CD14-positive monocyte (primary cell): Measurements from ENCODE around the gene C1QTNF3. TPM values are rescaled to one million over a fixed set of nuclear protein-coding genes. Genes with fewer than 3 reads are reported as not detected.

Experiments
- DNase-seq, 3 donors: peaks; one replicate each; pipeline ENCODE4 v3.0.0-alpha.2; 2011 to 2022
- H2AFZ ChIP-seq: 2 replicates; pipeline ENCODE4 v1.6.0; 2012; ENCODE audit warnings: mild to moderate bottlenecking, low read depth, low read length, inconsistent platforms; ENCODE audit not compliant: insufficient read depth, poor library complexity, severe bottlenecking
- H3K27ac ChIP-seq, 2 donors: 1 replicate in 1 of 2; 2 replicates in 1 of 2; pipeline ENCODE4 v1.5.1; 2012 to 2013; ENCODE audit warnings: low read length in 2 of 2, control low read depth in 1 of 2, inconsistent platforms in 1 of 2, low read depth in 1 of 2, mild to moderate bottlenecking in 1 of 2
- H3K27me3 ChIP-seq, 2 donors: one replicate each; pipeline versions ENCODE4 v1.6.0 to v1.6.1; 2011 to 2013; ENCODE audit warnings: low read length in 2 of 2; ENCODE audit not compliant: control insufficient read depth in 2 of 2, insufficient read depth in 2 of 2
- H3K36me3 ChIP-seq, 2 donors: replicated peaks in 1 of 2; 1 replicate in 1 of 2; 2 replicates in 1 of 2; pipeline versions ENCODE4 v1.5.1 to v1.6.1; 2012 to 2013; ENCODE audit warnings: low read length in 2 of 2, control low read depth in 1 of 2, inconsistent platforms in 1 of 2, mild to moderate bottlenecking in 1 of 2; ENCODE audit not compliant: insufficient read depth in 2 of 2, control insufficient read depth in 1 of 2
- H3K4me1 ChIP-seq, 2 donors: 1 replicate in 1 of 2; 2 replicates in 1 of 2; pipeline versions ENCODE4 v1.5.1 to v1.6.1; 2012 to 2013; ENCODE audit warnings: low read length in 2 of 2, control low read depth in 1 of 2, inconsistent platforms in 1 of 2, mild to moderate bottlenecking in 1 of 2, moderate library complexity in 1 of 2; ENCODE audit not compliant: insufficient read depth in 2 of 2, control insufficient read depth in 1 of 2
- H3K4me2 ChIP-seq: replicated peaks from 2 replicates; pipeline ENCODE3; 2012; ENCODE audit warnings: low read length, moderate library complexity, mild to moderate bottlenecking; ENCODE audit not compliant: poor library complexity, severe bottlenecking; ENCODE audit errors: extremely low read depth
- H3K4me3 ChIP-seq, 3 experiments: fragments of 200-600 bp in 1 of 3; sonication (generic) in 1 of 3; replicated peaks in 1 of 3; 1 replicate in 2 of 3; 2 replicates in 1 of 3; pipeline ENCODE4 v1.5.1; 2011 to 2013; ENCODE audit warnings: low read length in 3 of 3, mild to moderate bottlenecking in 3 of 3, control low read depth in 2 of 3, low read depth in 2 of 3, inconsistent platforms in 1 of 3, moderate library complexity in 1 of 3
- H3K79me2 ChIP-seq: 2 replicates; pipeline ENCODE4 v1.6.0; 2012; ENCODE audit warnings: mild to moderate bottlenecking, control low read depth, inconsistent platforms, low read length, moderate library complexity; ENCODE audit not compliant: insufficient read depth
- H3K9ac ChIP-seq: 2 replicates; pipeline ENCODE4 v1.6.0; 2017; ENCODE audit warnings: low read length, mild to moderate bottlenecking; ENCODE audit not compliant: insufficient read depth, poor library complexity, severe bottlenecking
- H3K9me3 ChIP-seq, 2 donors: replicated peaks in 1 of 2; 1 replicate in 1 of 2; 2 replicates in 1 of 2; pipeline versions ENCODE4 v1.5.1 to v1.6.1; 2012 to 2013; ENCODE audit warnings: low read length in 2 of 2, control low read depth in 1 of 2; ENCODE audit not compliant: control insufficient read depth in 1 of 2, insufficient read depth in 1 of 2
- H4K20me1 ChIP-seq: 2 replicates; pipeline ENCODE4 v1.6.0; 2012; ENCODE audit warnings: mild to moderate bottlenecking, low read length, control low read depth, moderate library complexity; ENCODE audit not compliant: insufficient read depth
- H3K27ac Mint-ChIP-seq, 7 donors: one replicate each; pipeline ENCODE4 v1.8.0; 2020; ENCODE audit warnings: mild to moderate bottlenecking in 7 of 7, mixed read lengths in 7 of 7, moderate library complexity in 6 of 7, inconsistent platforms in 2 of 7
- H3K27me3 Mint-ChIP-seq, 3 donors: one replicate each; pipeline ENCODE4 v1.8.0; 2021 to 2022; ENCODE audit warnings: low read depth in 3 of 3, mild to moderate bottlenecking in 3 of 3, mixed read lengths in 3 of 3, moderate library complexity in 3 of 3, inconsistent platforms in 1 of 3
- H3K36me3 Mint-ChIP-seq, 2 donors: one replicate each; pipeline ENCODE4 v1.8.0; 2020; ENCODE audit warnings: mixed read lengths in 2 of 2, inconsistent platforms in 1 of 2, mild to moderate bottlenecking in 1 of 2
- H3K4me1 Mint-ChIP-seq: one replicate; pipeline ENCODE4 v1.8.0; 2020; ENCODE audit warnings: mild to moderate bottlenecking, mixed read lengths
- H3K4me3 Mint-ChIP-seq, 2 donors: one replicate each; pipeline ENCODE4 v1.8.0; 2020; ENCODE audit warnings: mild to moderate bottlenecking in 2 of 2, mixed read lengths in 2 of 2, moderate library complexity in 1 of 2
- H3K9me3 Mint-ChIP-seq, 7 donors: one replicate each; pipeline ENCODE4 v1.8.0; 2020 to 2022; ENCODE audit warnings: mixed read lengths in 7 of 7, mild to moderate bottlenecking in 6 of 7, moderate library complexity in 6 of 7, inconsistent platforms in 2 of 7
- CTCF ChIP-seq: fragments of 200-600 bp; IDR thresholded peaks from one replicate; pipeline ENCODE4 v1.8.0; 2022; ENCODE audit warnings: antibody characterized with exemption, mild to moderate bottlenecking
- WGBS: methylation state at CpG from one replicate; pipeline ENCODE4 v1.1.5; 2013; ENCODE audit warnings: missing lambda C conversion rate; ENCODE audit not compliant: insufficient coverage; 5-methylcytosine and 5-hydroxymethylcytosine counted together
- intact Hi-C, 2 donors: fragments of 100-400 bp; cut with micrococcal nuclease; formaldehyde crosslinking; loops; one replicate each; pipeline versions ENCODE4 v1.15.0 to v1.15.1; 2023
- polyA plus RNA-seq, 3 donors: library from polyadenylated mRNA; depleted of rRNA in 1 of 3; unstranded in 2 of 3; stranded (reverse) in 1 of 3; fragments of 300-500 nt in 2 of 3; fragments of >200 nt in 1 of 3; fragmentation: Illumina TruSeq in 2 of 3; gene quantifications; 1 replicate in 2 of 3; 2 replicates in 1 of 3; pipeline ENCODE4 v1.2.3, GENCODE V29; 2012 to 2021

Gene C1QTNF3
- polyA plus RNA-seq, 3 donors: 1.5 TPM; not detected in 2

- no peaks in the 10 kb centered on the region for H3K27me3 ChIP-seq
- no CpG with 5 or more reads among the region's 2 CpGs for WGBS
- H3K9me3 Mint-ChIP-seq: peaks cover 0 to 4% (median 0%) of the 10 kb centered on the region in 7 donors
- no peaks in the 10 kb centered on the region for H4K20me1 ChIP-seq
- H3K27me3 Mint-ChIP-seq: no peaks in the 10 kb centered on the region
- H3K27ac ChIP-seq: no peak overlapping the region
- H3K4me1 Mint-ChIP-seq: no peaks in the 10 kb centered on the region
- H2AFZ ChIP-seq: no peak overlapping the region
- intact Hi-C loops: no loop called here
- peaks cover 6 to 19% of the 10 kb centered on the region in 2 donors for H3K36me3 Mint-ChIP-seq
- no peaks in the 10 kb centered on the region for H3K36me3 ChIP-seq
- no peak overlapping the region for H3K9ac ChIP-seq
- TF ChIP-seq CTCF: no peak
- DNase-seq: no peak
- no peaks in the 10 kb centered on the region for H3K9me3 ChIP-seq
- H3K27ac Mint-ChIP-seq: no peak overlapping the region
- no peak overlapping the region for H3K4me3 Mint-ChIP-seq
- no peaks in the 10 kb centered on the region for H3K4me1 ChIP-seq
- no peaks in the 10 kb centered on the region for H3K79me2 ChIP-seq
- no peak overlapping the region for H3K4me3 ChIP-seq
- no peak overlapping the region for H3K4me2 ChIP-seq
Observed at GRCh38 chr5:34017254-34017653, 25.8 kb downstream of the C1QTNF3 start.

GRCh38 chr5:34016750-34017149 lies 26.3 kb downstream of the C1QTNF3 start:
- Histone ChIP-seq H3K4me1 (no peaks in the 10 kb centered on the region), H3K4me3 (no peak overlapping the region), H3K27me3 (no peaks in the 10 kb centered on the region), H3K9ac (no peak overlapping the region), H3K9me3 (no peaks in the 10 kb centered on the region), H4K20me1 (no peaks in the 10 kb centered on the region), H3K4me2 (no peak overlapping the region), H3K27ac (no peak overlapping the region), H3K36me3 (no peaks in the 10 kb centered on the region), H2AFZ (no peak overlapping the region), H3K79me2 (no peaks in the 10 kb centered on the region)
- 100% methylated on average over 2 of the region's 2 CpGs for WGBS
- DNase-seq: no peak
- no peak for TF ChIP-seq CTCF
- H3K27me3 Mint-ChIP-seq: no peaks in the 10 kb centered on the region
- peaks cover 0 to 4% (median 0%) of the 10 kb centered on the region in 7 donors for H3K9me3 Mint-ChIP-seq
- no peak overlapping the region for H3K27ac Mint-ChIP-seq
- intact Hi-C loops: no loop called here
- H3K4me1 Mint-ChIP-seq: no peaks in the 10 kb centered on the region
- no peak overlapping the region for H3K4me3 Mint-ChIP-seq
- peaks cover 6 to 18% of the 10 kb centered on the region in 2 donors for H3K36me3 Mint-ChIP-seq
